Activated CD4-positive, alpha-beta T cell treated with anti-CD3 and anti-CD28 coated beads for 24 hours (primary cell): ENCODE measurements around the gene TRDMT1.

ENCODE experiments used
- DNase-seq, 2 donors: peaks; one replicate each; pipeline ENCODE4 v3.0.0-alpha.2; 2020; ENCODE audit warnings: low read depth in 2 of 2

TRDMT1 gene

DNA sequence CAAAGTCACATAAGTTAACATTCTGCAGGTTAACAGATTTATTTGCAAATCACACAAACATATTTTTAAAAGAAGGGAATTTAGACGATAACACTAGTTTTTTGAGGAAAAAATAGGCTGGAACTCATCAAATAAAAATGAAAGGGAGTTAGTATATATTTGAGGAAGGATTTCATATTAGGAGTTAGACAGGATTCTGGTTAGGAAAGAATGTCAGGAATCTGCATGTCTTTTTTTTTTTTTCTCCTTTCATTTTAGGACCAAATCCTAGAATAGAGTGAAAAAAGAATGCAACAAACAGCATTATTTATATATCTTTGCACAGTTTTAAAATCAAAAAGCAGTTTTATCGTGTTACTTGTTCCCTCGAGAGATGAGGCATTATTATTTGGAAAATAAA, 8.9 kb upstream of the TRDMT1 start:
- DNase-seq = no peak

DNA sequence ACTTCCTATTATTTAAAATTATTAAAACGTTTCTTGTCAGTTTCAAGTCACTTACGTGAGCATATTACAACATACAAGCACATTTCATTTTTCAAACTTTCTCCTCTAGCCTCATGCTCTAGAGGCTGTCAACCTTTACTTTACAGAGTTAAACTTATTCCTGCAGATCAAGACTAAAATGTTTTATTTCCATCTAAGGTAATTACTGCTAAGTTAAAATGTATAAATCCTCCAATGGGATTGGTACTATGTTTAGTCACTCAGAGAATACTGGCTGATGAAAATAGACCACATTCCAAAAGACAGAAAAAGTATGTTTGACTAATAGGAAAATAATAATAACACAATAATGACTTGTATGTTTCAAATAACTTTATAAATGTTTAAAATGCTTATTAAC, 8.4 kb upstream of the TRDMT1 start:
- DNase-seq = no peak

DNA sequence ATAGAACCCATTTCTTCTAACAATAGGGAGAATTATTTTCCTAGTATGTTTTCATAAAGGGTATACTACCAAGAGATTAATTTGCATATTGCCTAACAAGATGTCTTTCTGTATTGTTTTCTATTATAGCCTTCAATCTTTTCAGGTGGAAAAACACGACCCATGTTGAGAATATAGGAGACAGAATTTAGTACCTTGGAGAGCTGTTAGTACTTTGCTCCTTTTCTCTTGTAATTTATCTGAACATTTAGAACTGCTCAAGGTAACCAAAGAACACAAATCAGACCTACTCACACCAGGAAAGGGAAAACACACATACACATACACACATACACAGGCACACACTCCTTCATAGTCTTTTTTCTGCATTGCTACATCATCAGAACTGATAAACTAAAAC, 7.8 kb upstream of the TRDMT1 start:
- no peak for DNase-seq

DNA sequence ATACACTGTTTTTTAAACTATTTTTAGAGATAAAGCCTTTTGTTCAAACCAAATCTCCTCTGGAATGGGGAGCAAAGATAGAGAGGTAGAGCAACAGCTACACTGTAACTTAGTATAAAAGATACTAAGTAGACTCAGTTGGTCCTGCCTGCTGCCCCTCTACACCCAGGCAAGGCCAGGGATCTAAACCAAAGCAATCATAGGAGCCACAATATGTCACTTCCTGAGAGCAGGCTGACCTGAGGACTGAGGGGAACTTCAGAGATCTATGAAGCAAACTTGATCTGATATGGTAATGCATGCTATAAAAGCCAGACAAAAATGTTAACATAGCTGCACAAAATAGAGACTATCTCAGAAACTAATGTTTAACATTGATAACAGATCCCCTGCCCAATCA, 7.0 kb upstream of the TRDMT1 start:
- DNase-seq = no peak

DNA sequence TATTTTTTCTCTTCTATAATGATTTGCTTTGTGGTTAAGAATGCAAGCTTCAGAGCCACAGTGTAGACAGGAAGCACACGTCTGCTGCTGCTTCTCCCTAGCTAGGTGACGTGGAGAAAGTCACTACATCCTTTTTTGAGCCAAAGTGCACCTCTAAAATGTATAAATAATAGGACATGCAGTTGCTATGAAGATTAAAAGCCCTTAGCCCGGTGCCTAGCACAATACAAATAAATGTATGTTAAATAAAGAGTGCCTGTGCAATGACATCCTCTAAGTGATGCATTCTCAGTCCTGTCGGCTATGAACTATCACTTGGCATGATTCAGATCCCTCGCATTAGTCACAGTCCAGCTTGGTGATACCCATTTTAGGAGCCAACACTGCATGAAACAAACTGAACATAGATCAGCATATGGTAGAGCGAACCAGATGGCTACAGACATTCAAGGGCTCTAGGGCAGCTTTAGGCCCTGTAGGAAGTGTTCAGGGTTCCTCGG, 4.8 kb upstream of the TRDMT1 start:
- DNase-seq = no peak

DNA sequence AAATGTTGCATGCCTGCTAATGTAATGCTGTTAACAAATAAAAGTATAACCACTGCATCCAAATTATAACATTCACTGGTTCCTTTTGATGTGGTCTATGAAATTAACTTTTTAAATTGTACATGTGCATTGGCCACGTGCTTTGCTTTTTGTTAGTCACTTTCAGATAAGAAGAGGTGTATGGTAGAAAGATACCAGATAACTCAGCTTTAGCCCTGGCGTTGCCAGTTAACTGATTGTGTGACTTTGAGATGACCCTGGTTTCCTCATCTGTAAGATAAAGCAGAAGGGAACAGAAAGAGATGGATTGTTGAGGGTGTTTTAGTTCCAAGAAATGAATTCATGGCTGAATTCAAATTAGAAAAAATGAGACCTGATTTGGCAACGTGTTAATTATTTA, 1.9 kb upstream of the TRDMT1 start:
- DNase-seq = no peak

DNA sequence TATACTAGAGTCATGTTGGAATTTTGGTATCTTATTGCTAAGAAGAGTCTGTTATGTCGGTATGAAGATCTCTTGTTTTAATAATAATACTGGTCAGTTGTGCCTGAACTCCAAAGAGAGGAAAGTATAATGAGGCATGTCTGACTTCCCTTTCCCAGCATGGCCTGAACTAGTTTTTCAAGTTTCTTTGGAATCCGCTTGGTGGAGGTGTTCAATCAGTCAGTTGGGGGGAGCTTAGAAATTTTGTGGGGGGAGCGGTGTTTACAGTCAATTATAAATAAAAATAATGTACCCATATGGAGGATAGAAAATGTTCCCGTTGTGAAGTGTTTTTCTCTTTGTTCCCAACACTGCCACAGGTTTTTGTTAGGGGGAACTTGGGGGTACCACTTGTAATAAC, 1.5 kb upstream of the TRDMT1 start:
- DNase-seq = no peak

DNA sequence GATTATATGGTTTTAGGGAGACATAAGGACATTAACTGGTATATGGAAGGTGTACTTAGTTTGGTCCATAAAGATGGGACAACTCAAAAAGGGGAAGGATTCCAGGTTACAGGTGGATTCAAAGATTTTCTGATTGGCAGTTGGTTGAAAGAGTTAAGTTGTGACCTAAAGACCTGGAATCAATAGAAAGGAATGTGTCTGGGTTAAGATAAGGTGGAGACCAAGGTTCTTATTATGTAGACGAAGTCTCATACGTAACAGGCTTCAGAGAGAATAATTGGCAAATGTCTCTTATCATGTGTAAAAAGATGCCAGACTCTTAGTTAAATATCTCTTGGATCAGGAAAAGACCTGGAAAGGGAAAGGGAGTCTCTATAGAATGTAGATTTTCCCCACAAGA, 1.0 kb upstream of the TRDMT1 start:
- DNase-seq = no peak

DNA sequence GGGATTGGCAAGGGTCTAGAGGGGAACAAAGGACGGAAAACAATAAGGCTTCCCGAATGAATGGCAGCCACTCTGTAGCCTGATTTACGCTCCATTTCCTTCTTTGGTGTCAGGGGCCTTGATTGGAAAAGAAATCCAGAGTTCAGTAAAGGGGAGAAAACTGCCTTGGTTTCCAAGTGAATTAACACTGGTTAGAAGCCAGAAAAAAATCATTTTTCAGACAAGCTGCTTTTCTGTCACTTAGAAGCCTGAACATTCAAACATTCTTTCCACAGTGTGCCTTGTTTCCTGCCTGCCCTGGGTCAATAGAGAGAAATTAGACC, 283 bp upstream of the TRDMT1 start:
- no peak for DNase-seq

DNA sequence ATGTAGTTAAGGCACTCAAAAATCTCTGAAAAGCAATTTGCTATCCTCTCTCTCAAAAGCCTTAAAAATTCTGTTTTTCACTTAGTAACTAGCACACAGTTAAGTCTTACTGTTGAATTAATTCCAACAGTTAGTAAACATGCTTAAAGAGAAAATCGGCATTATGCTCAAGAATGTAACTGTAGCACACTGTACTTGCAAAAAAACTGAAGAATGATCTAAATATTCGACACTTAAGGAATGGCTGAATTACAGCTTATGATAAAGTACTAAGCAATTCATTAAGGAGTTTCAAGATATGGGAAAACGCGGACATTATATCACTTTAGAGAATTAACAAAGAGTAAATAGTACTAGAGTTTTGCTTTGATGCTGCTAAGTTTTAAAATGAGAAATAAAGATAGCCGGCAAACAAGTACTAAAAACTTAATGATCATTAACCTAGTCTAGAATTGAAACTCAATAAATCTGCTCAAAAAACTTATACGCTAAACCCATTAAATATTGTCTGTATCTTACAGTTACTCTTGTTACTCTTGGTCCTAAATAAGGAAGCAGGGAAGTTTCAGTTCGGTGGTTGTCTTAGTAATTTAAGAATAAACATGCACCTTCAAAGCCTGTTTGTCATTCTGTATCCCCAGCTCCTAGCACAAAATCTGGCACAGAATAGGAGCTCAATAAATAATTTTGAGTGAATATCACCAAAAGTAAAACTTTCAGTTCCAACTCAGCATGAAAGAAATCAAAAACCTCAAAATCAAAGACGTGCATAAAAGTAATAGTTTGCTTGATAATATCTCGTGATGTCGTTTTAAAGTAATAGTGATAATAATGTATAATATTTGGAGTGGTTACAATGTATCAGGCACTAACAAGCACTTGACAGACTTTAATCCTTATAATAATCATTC, 1.2 kb downstream of the TRDMT1 start:
- DNase-seq = no peak

DNA sequence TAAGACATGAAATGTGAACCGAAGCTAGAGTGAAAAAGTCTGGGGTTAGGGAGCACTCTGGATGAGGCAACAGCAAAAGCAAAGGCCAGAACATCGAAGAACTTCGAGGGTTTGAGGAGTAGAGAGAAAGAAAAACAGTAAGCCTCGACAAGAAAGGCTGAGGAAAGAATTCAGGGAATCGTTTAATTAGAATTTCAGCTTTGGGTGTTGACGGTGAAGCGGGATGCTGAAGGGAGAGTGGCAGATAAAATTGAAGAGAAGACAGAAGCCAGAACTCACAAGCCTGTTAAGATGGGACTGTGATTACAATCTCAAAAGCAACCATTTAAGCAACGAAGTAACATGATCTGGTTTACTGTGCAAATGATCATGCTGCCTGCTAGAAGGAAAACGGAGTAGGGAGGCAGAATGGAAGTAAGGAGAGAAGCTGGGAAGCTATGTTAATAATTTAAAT, 2.1 kb downstream of the TRDMT1 start:
- DNase-seq = no peak

DNA sequence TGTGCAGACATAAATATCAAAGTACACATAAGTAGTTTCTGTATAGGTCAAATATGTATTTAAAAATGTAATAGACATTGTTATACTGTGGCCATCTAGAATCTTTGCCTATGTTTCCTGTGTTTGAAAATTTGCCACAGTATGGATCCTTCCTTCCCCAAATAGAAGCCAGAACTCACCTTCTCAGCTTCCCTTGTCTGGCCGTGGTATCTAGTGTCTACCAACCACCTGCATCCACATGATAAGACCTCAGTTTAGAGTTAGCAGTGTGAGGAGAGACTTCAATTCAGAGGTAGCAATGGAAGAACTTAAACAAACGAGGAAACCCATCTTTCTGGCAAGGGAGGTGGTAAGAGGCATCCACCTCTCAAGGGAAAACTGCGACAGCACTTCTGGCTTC, 4.9 kb downstream of the TRDMT1 start:
- no peak for DNase-seq

DNA sequence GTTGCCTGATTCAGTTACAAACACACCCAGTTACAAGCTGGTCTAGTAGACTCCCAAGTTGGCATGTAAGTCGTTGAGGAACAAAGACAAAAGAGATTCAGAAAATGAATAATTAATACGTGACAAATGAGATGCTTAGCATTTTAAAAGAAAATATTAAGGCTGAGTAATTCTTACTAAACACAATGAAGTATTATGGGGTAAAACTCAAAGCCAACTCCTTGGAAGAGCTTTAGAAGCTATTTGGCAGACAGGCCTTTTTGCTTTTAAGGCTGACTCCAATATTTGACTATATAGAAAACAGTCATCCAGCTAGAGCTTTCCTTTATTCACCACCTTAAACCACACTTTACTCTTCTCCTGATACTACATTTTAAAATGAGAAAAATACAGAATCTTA, 5.4 kb downstream of the TRDMT1 start:
- no peak for DNase-seq

DNA sequence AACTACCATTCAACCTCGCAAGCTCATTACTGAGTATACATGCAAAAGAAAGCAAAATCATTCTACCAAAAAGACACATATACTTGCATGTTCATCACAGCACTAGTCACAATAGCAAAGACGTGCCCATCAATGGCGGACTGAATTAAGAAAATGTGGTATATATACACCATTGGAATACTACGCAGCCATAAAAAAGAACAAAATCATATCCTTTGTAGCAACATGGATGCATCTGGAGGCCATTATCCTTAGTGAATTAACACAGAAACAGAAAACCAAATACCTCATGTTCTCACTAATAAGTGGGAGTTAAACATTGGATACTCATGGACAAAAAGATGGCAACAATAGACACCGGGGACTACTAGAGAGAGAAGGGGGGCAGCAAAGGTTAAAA, 6.4 kb downstream of the TRDMT1 start:
- DNase-seq = no peak

DNA sequence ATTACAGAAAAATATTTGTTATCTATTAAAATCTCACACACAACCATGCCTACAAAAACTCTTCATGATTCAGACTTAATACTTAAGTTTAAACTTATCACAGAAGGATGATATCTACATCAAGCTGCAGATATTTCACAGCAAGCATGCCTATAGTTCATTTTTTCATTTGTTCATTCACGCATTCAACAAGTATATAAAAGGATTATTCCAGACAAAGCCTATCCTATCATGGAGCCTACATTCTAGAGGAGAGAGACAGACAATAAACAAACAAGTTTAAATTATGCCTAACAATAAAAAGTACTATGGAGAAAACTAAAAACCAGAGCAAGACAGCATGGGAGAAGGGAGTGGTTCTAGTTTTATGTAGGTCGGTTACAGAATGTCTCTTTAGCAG, 10.9 kb downstream of the TRDMT1 start:
- DNase-seq = no peak

DNA sequence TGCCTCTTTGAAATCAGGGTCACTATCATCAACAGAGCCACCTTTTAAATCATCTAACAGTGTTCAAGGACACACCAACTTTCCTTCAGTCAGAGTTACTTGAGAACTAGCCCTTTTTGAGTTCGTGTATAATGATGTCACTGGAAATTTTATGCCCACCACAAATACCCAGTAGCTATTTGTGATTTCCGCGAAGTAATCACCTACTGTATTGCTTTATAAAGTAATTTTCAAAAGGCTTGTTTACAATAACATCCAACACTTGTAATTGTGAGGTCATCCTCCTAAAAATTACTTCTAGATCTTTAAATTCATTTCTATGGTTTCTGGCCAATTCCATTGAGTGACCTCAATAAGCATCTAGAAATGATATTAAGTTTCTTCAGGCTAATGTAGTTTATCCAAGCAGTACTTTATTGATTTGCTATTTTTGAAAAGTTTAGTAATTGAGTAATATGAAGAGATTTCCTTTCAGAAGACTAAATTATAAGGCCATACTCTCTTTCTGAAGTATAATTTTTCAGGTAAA, 12.8 kb downstream of the TRDMT1 start:
- DNase-seq = no peak

DNA sequence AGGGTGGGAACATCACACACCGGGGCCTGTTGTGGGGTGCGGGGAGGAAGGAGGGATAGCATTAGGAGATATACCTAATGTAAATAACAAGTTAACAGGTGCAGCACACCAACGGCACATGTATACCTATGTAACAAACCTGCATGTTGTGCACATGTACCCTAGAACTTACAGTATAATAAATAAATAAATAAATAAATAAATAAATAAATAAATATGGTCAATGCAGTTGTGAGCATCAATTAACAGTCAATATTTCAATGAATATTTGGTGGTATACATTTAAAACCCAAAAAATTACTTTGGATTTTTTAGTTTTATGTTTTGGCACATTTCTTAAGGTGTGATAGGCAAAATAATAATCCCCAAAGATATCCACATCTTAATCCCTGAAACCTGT, 15.6 kb downstream of the TRDMT1 start:
- no peak for DNase-seq

DNA sequence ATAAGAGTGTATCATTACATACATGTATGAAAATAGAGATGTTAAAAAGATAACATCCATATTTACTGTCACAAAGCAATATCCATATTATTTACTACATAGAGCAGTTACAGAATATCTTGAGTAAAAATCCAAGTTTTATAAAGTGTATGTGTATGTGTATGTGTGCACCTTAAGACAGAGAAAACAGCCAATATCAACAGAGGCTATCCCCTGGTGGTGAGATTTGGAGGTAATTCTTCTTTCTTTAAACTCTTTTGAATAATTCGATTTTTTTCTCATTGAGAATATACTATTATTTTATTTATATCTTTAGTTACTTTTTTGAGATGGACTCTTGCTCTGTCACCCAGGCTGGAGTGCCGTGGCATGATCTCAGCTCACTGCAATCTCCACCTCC, 18.4 kb downstream of the TRDMT1 start:
- DNase-seq = no peak

DNA sequence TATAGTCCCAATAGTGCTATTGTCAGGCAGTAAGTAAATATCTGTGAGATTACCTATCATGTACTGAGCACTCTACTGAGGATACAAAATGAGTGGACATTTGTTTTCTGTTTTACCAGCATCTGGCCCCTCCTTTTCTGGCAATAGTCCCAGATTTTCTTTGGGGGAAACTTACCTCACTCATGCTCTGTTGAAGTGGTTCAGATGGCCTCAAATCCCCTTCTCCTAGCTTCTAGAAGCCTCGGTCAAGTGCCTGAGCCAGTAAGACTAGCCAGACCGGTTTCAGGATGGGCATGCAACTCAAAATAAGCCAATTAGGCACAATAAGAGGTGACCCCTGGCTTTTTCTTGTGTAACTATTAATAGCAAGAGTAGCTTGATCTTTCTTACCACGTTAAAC, 19.7 kb downstream of the TRDMT1 start:
- no peak for DNase-seq

DNA sequence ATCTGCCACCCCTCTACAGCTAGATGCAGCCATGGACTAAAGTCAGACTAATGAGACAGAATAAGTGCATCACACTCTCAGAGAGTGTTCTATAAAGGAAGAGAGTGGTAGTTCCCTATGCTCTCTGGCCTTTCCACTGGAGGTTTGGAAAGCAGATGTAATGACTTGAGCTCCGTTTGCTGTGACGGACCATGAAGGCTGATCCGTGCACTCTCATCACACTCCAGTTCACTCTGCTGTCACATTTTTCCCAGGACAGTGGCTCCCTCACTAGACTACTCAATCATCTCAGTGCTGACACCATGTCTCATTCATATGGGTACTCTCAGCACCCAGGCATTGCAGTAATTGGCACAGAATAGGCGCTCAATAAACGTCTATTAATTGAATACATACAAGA, 20.4 kb downstream of the TRDMT1 start:
- DNase-seq = no peak

DNA sequence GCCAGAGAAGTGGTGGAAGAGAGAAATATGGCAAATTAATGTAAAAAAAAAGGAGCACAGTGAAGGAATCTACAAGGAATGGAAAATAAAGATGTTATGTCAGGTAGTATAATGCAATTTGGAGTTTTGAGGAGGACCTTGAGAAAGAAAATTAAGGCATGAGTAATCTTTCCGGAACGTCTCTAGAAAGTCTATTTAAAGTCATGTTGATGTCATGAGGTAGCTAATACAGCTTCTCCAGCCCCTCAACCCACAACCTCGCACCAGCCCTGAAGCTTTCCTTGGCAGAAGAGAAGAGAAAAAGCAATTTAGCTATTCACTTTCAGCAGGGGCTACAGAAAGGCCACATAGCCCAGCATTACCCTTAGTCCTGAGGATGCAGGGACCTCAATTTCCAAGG, 22.5 kb downstream of the TRDMT1 start:
- no peak for DNase-seq

DNA sequence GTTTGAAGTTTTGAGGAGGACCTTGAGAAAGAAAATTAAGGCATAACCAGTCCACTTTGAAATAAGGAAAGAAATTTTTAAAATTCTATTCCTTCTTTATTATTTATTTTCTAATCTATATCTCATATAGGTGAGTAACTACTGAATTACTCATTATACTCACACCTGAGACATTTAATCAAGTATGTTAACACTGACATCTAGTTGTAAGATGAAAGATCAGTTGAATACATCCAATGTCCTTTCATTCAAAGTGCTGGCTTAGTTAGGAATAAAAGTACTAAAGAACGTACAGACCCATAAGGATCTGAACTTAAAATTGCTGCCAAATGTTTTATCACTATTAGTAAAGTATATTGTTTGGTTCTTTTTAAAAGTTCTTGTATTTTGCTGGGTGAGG, 23.5 kb downstream of the TRDMT1 start:
- no peak for DNase-seq

DNA sequence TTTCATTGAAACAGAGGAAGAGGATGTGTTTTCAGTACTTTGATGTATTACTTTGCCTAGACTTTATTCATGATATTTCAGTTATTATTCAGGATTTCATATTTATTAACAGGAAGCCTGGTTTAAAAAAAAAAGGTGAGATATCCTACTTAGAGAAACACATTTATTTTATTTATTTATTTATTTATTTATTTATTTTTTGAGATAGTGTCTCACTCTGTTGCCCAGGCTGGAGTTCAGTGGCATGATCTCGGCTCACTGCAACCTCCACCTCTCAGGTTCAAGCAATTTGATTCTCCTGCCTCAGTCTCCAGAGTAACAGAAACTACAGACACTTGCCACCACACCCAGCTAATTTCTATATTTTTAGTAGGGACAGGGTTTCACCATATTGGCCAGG, 24.5 kb downstream of the TRDMT1 start:
- no peak for DNase-seq

DNA sequence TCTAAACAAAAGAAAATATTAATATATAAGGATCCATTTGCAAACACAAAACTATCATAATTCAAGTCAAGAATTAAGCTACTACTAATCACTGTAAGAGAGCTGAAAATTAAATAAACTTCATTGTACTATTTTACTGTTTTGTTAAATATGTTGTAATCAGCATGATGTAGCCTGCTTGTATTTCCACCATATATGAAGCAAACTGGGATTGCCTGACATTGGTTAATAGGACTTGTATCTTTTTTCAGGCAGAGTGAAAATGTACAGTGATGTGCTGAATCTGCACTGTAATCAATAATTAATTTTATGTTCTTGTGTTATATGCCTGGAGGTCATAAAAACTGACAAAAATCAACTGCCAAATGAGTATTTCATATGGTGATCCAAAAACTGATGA, 25.4 kb downstream of the TRDMT1 start:
- DNase-seq = no peak
